Activated naive CD8-positive, alpha-beta T cell treated with anti-CD3 and anti-CD28 coated beads, Interleukin-2, amount 10 ng/mL, durations not matched to agents 7 days and 5 days (primary cell): ENCODE results near the gene CTNNA1. TPM values are rescaled to one million over a fixed set of nuclear protein-coding genes. Genes with fewer than 3 reads are reported as not detected.
"Not testable (repeated sequence)": the region's sequence is repeated elsewhere in the genome, so short reads cannot be mapped to it uniquely, and the experiment has no call there.

Source experiments
- ATAC-seq: fragments of 150-1000 bp; cut with Tn5 transposase; one replicate; pipeline ENCODE4 v1.10.0; 2021; ENCODE audit warnings: low read depth, moderate library complexity
- POLR2A ChIA-PET: fragments of 350-600 bp; sonication (Branson Sonifier 250); formaldehyde crosslinking; loops from one replicate; lab custom pipeline; 2021; ENCODE audit warnings: antibody characterized with exemption; lab: Charles Lee
- DNase-seq: peaks from one replicate; pipeline ENCODE4 v3.0.0; 2021
- H3K27ac Mint-ChIP-seq: one replicate; pipeline ENCODE4 v1.8.0; 2022; ENCODE audit warnings: mild to moderate bottlenecking, mixed read lengths
- H3K27me3 Mint-ChIP-seq: one replicate; pipeline ENCODE4 v1.8.0; 2022; ENCODE audit warnings: mild to moderate bottlenecking, moderate library complexity, mixed read lengths
- H3K36me3 Mint-ChIP-seq: one replicate; pipeline ENCODE4 v1.8.0; 2021; ENCODE audit warnings: mild to moderate bottlenecking, mixed read lengths
- H3K4me1 Mint-ChIP-seq: one replicate; pipeline ENCODE4 v1.8.0; 2021; ENCODE audit warnings: mixed read lengths
- H3K4me3 Mint-ChIP-seq: one replicate; pipeline ENCODE4 v1.8.0; 2022; ENCODE audit warnings: mild to moderate bottlenecking, moderate library complexity, mixed read lengths
- H3K9me3 Mint-ChIP-seq: one replicate; pipeline ENCODE4 v1.8.0; 2021; ENCODE audit warnings: mixed read lengths
- total RNA-seq, 2 experiments: library from RNA; stranded (reverse); gene quantifications; one replicate each; pipeline ENCODE4 v1.2.3, GENCODE V29; 2021

CTNNA1 gene
- total RNA-seq, 2 experiments from 2014 or later = 23.1 to 24.2 TPM

- DNase-seq, H3K27ac Mint-ChIP-seq, ATAC-seq, H3K4me3 Mint-ChIP-seq, POLR2A ChIA-PET, H3K36me3 Mint-ChIP-seq, H3K4me1 Mint-ChIP-seq, H3K9me3 Mint-ChIP-seq: not testable (repeated sequence)
- H3K27me3 Mint-ChIP-seq = peaks cover 46% of the 10 kb centered on the region
Observed at GRCh38 chr5:138715931-138716432, 37.2 kb upstream of the CTNNA1 start.

- Mint-ChIP-seq H3K36me3 (no peaks in the 10 kb centered on the region), H3K4me1 (peaks cover 1% of the 10 kb centered on the region), H3K9me3 (no peaks in the 10 kb centered on the region), H3K27ac (no peak overlapping the region), H3K27me3 (peaks cover 41% of the 10 kb centered on the region), H3K4me3 (no peak overlapping the region)
- no peak for ATAC-seq
- no peak for DNase-seq
- POLR2A ChIA-PET = no interaction called here
Observed at GRCh38 chr5:138716456-138716924, 36.7 kb upstream of the CTNNA1 start.

GRCh38 chr5:138717399-138717798, 35.8 kb upstream of the CTNNA1 start:
- Mint-ChIP-seq H3K27ac (no peak overlapping the region), H3K9me3 (no peaks in the 10 kb centered on the region), H3K36me3 (no peaks in the 10 kb centered on the region), H3K4me3 (no peak overlapping the region), H3K4me1 (no peaks in the 10 kb centered on the region), H3K27me3 (peaks cover 42% of the 10 kb centered on the region)
- no peak for ATAC-seq
- DNase-seq = no peak
- POLR2A ChIA-PET = no interaction called here

- DNase-seq (no peak), ATAC-seq (no peak)
- POLR2A ChIA-PET = no interaction called here
- H3K36me3 Mint-ChIP-seq = no peaks in the 10 kb centered on the region
- H3K9me3 Mint-ChIP-seq = no peaks in the 10 kb centered on the region
- no peak overlapping the region for H3K4me3 Mint-ChIP-seq
- no peak overlapping the region for H3K27ac Mint-ChIP-seq
- H3K27me3 Mint-ChIP-seq = peaks cover 60% of the 10 kb centered on the region
- no peaks in the 10 kb centered on the region for H3K4me1 Mint-ChIP-seq
Observed at GRCh38 chr5:138719811-138720210, 33.4 kb upstream of the CTNNA1 start.

GRCh38 chr5:138720840-138721239, 32.4 kb upstream of the CTNNA1 start:
- no peak overlapping the region for H3K27ac Mint-ChIP-seq
- DNase-seq (no peak), ATAC-seq (no peak)
- no peaks in the 10 kb centered on the region for H3K36me3 Mint-ChIP-seq
- no peaks in the 10 kb centered on the region for H3K9me3 Mint-ChIP-seq
- H3K27me3 Mint-ChIP-seq = peaks cover 62% of the 10 kb centered on the region
- H3K4me1 Mint-ChIP-seq = peaks cover 2% of the 10 kb centered on the region
- POLR2A ChIA-PET = interaction anchor here (0.5 kb wide), 1 partner anchor 50 kb away, joined by 5 read pairs; no protein-coding TSS in a partner anchor
- no peak overlapping the region for H3K4me3 Mint-ChIP-seq

GRCh38 chr5:138721979-138722378, 31.2 kb upstream of the CTNNA1 start:
- ATAC-seq (no peak), DNase-seq (no peak)
- Mint-ChIP-seq H3K4me1 (peaks cover 7% of the 10 kb centered on the region), H3K4me3 (no peak overlapping the region), H3K36me3 (no peaks in the 10 kb centered on the region), H3K27ac (no peak overlapping the region), H3K27me3 (peaks cover 54% of the 10 kb centered on the region), H3K9me3 (no peaks in the 10 kb centered on the region)
- POLR2A ChIA-PET = no interaction called here

GRCh38 chr5:138722544-138723177, 30.6 kb upstream of the CTNNA1 start:
- Mint-ChIP-seq H3K27me3 (peaks cover 48% of the 10 kb centered on the region), H3K4me1 (peaks cover 14% of the 10 kb centered on the region), H3K27ac (no peak overlapping the region), H3K4me3 (no peak overlapping the region), H3K36me3 (no peaks in the 10 kb centered on the region), H3K9me3 (no peaks in the 10 kb centered on the region)
- no peak for DNase-seq
- no peak for ATAC-seq
- POLR2A ChIA-PET = no interaction called here

- Mint-ChIP-seq H3K27me3 (peaks cover 51% of the 10 kb centered on the region), H3K36me3 (no peaks in the 10 kb centered on the region), H3K4me3 (no peak overlapping the region), H3K9me3 (no peaks in the 10 kb centered on the region), H3K27ac (no peak overlapping the region), H3K4me1 (peaks cover 16% of the 10 kb centered on the region)
- ATAC-seq (no peak), DNase-seq (no peak)
- POLR2A ChIA-PET = no interaction called here
Observed at GRCh38 chr5:138724470-138725146, 28.6 kb upstream of the CTNNA1 start.

GRCh38 chr5:138725153-138725817, 27.9 kb upstream of the CTNNA1 start:
- ATAC-seq (no peak), DNase-seq (no peak)
- H3K9me3 Mint-ChIP-seq = no peaks in the 10 kb centered on the region
- H3K4me3 Mint-ChIP-seq = no peak overlapping the region
- peaks cover 53% of the 10 kb centered on the region for H3K27me3 Mint-ChIP-seq
- H3K4me1 Mint-ChIP-seq = peaks cover 16% of the 10 kb centered on the region
- POLR2A ChIA-PET = interaction anchor here (0.6 kb wide), 1 partner anchor 54 kb away, joined by 7 read pairs; no protein-coding TSS in a partner anchor
- H3K27ac Mint-ChIP-seq = no peak overlapping the region
- H3K36me3 Mint-ChIP-seq = no peaks in the 10 kb centered on the region

GRCh38 chr5:138725818-138726416, 27.3 kb upstream of the CTNNA1 start:
- no peaks in the 10 kb centered on the region for H3K9me3 Mint-ChIP-seq

GRCh38 chr5:138726848-138727247, 26.4 kb upstream of the CTNNA1 start:
- Mint-ChIP-seq H3K9me3 (no peaks in the 10 kb centered on the region), H3K27me3 (peaks cover 54% of the 10 kb centered on the region), H3K36me3 (no peaks in the 10 kb centered on the region), H3K4me1 (peaks cover 16% of the 10 kb centered on the region), H3K4me3 (peak overlapping the region; percentile 40), H3K27ac (no peak overlapping the region)
- DNase-seq = peak; percentile 38
- POLR2A ChIA-PET = interaction anchor here (0.9 kb wide), 1 partner anchor 615 kb away, joined by 3 read pairs; the partner anchor contains the start of gene PAIP2
- peak; percentile 52 for ATAC-seq

More at GRCh38 chr5:138725818-138726416, 27.3 kb upstream of the CTNNA1 start:
- ATAC-seq (no peak), DNase-seq (no peak)
- Mint-ChIP-seq H3K27me3 (peaks cover 53% of the 10 kb centered on the region), H3K4me3 (no peak overlapping the region), H3K36me3 (no peaks in the 10 kb centered on the region), H3K4me1 (peaks cover 16% of the 10 kb centered on the region), H3K27ac (no peak overlapping the region)
- POLR2A ChIA-PET = interaction anchor here (0.6 to 0.9 kb wide), 2 partner anchors 55 to 616 kb away, joined by 3 to 7 read pairs; partner anchors contain the start of gene PAIP2

GRCh38 chr5:138730496-138730895, 22.7 kb upstream of the CTNNA1 start:
- H3K27me3 Mint-ChIP-seq = peaks cover 38% of the 10 kb centered on the region
- DNase-seq, H3K36me3 Mint-ChIP-seq, H3K27ac Mint-ChIP-seq, ATAC-seq, H3K9me3 Mint-ChIP-seq, H3K4me3 Mint-ChIP-seq, POLR2A ChIA-PET: not testable (repeated sequence)
- peaks cover 15% of the 10 kb centered on the region for H3K4me1 Mint-ChIP-seq

- H3K4me3 Mint-ChIP-seq = no peak overlapping the region
- POLR2A ChIA-PET = no interaction called here
- peaks cover 32% of the 10 kb centered on the region for H3K27me3 Mint-ChIP-seq
- H3K9me3 Mint-ChIP-seq = no peaks in the 10 kb centered on the region
- ATAC-seq = no peak
- DNase-seq = no peak
- no peak overlapping the region for H3K27ac Mint-ChIP-seq
- peaks cover 2% of the 10 kb centered on the region for H3K36me3 Mint-ChIP-seq
- peaks cover 7% of the 10 kb centered on the region for H3K4me1 Mint-ChIP-seq
Observed at GRCh38 chr5:138732466-138732865, 20.8 kb upstream of the CTNNA1 start.
